ENCODE measurements around the gene SLC25A1.

- TF ChIP-seq CTCF (conservative IDR thresholded peaks at IDR 0.05; ENCODE audit: low read length) (no peak), EZH2phosphoT487 (IDR thresholded peaks at IDR 0.05; ENCODE audit: borderline replicate concordance) (no peak)
Observed at GRCh38 chr22:19150482-19151328, 27.8 kb downstream of the SLC25A1 start.

Data from Loucy (cell line).